Sigmoid colon (tissue), 7 donors: ENCODE results near the gene SPON1. TPM values are rescaled to one million over a fixed set of nuclear protein-coding genes. Genes with fewer than 3 reads are reported as not detected.

Experiments used
- DNase-seq: peaks from one replicate; pipeline ENCODE4 v3.0.0-alpha.2; 2019
- H3K27ac ChIP-seq, 4 donors: fragments of 200-600 bp; sonication (generic); one replicate each; pipeline ENCODE4 v1.5.1; 2016 to 2019; ENCODE audit warnings: mild to moderate bottlenecking in 1 of 4
- H3K27me3 ChIP-seq, 3 donors: fragments of 200-600 bp; sonication (generic); one replicate each; pipeline ENCODE4 v1.5.1; 2019; ENCODE audit warnings: mild to moderate bottlenecking in 1 of 3
- H3K36me3 ChIP-seq, 4 donors: fragments of 200-600 bp; sonication (generic); one replicate each; pipeline ENCODE4 v1.5.1; 2016 to 2019
- H3K4me1 ChIP-seq, 4 donors: fragments of 200-600 bp; sonication (generic); one replicate each; pipeline ENCODE4 v1.5.1; 2017 to 2019
- H3K4me3 ChIP-seq, 4 donors: fragments of 200-600 bp; sonication (generic); one replicate each; pipeline ENCODE4 v1.5.1; 2017 to 2019; ENCODE audit warnings: mild to moderate bottlenecking in 2 of 4, moderate library complexity in 1 of 4
- H3K9me3 ChIP-seq, 4 donors: fragments of 200-600 bp in 3 of 4; sonication (generic) in 3 of 4; one replicate each; pipeline versions ENCODE4 v1.5.1 to v1.6.1; 2013 to 2019
- EP300 ChIP-seq, 4 donors: sonication (generic); formaldehyde crosslinking; IDR thresholded peaks; one replicate each; pipeline ENCODE4 v1.6.1; 2017; ENCODE audit warnings: antibody characterized with exemption in 4 of 4
- POLR2A ChIP-seq, 2 donors: fragments of 450-650 bp; IDR thresholded peaks; one replicate each; pipeline ENCODE4 v1.6.1; 2016; ENCODE audit warnings: antibody characterized with exemption in 2 of 2, mild to moderate bottlenecking in 2 of 2, moderate library complexity in 2 of 2
- POLR2AphosphoS5 ChIP-seq, 4 donors: sonication (generic); formaldehyde crosslinking; IDR thresholded peaks; one replicate each; pipeline ENCODE4 v1.6.1; 2017; ENCODE audit warnings: antibody characterized with exemption in 4 of 4
- WGBS, 2 donors: extraction: QIAGEN DNeasy Blood & Tissue Kit; methylation state at CpG; one replicate each; pipeline ENCODE4 v1.1.7; 2013; 5-methylcytosine and 5-hydroxymethylcytosine counted together
- intact Hi-C: fragments of 100-400 bp; cut with DNase I; formaldehyde crosslinking; loops from one replicate; pipeline ENCODE4 v1.15.1; 2023
- polyA plus RNA-seq, 3 donors: library from polyadenylated mRNA; stranded (reverse); fragments of 200-250 nt; gene quantifications; one replicate each; pipeline ENCODE4 v1.2.3, GENCODE V29; 2013
- total RNA-seq, 4 donors: library from RNA; depleted of rRNA; stranded (reverse); fragments of >200 nt; gene quantifications; one replicate each; pipeline ENCODE4 v1.1.0, GENCODE V29; 2016
- TF ChIP-seq, protein P1 (sequence below), 4 experiments: fragments of 450-650 bp in 3 of 4; fragments of 200-600 bp in 1 of 4; IDR thresholded peaks; one replicate each; pipeline ENCODE4 v1.5.1; 2016 to 2019; ENCODE audit warnings: antibody characterized with exemption in 4 of 4, mild to moderate bottlenecking in 3 of 4, moderate library complexity in 2 of 4
- donor health status: healthy with polysubstance abuse.
- donor health status: Bipolar disorder and iron deficiency.
- donor health status: healthy.

The SPON1 gene
- total and polyA plus RNA-seq, 7 donors, result 6.6 to 36.8 (median 12.6) TPM

DNA sequence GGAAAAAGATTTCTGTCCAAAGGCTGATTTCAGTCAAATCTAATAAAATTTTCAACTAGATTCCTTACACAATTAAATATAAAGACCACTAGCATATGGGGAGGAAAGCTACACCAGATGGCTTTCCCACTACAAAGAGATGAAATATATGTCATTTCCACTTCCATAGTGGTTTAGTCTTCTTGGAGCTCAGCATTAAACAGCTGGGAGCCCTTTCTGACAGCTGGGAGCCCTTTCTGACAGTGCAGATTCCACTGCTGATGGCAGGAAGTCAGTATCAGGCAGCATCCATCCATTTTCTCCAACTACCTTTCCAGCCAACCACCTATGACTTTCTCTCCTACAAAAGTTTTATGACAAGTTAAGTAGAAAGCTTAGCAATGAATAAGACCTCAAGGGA, 218.6 kb downstream of the SPON1 start:
- Histone ChIP-seq H3K9me3 (no peaks in the 10 kb centered on the region), H3K36me3 (no peaks in the 10 kb centered on the region), H3K4me1 (peaks cover 0 to 3% (median 0%) of the 10 kb centered on the region in 4 donors), H3K27ac (no peak overlapping the region), H3K4me3 (no peak overlapping the region), H3K27me3 (no peaks in the 10 kb centered on the region)
- intact Hi-C loops, result no loop called here
- DNase-seq, result no peak
- TF ChIP-seq EP300 (IDR thresholded peaks at IDR 0.05) (no peak), POLR2A (IDR thresholded peaks at IDR 0.05) (no peak), POLR2AphosphoS5 (IDR thresholded peaks at IDR 0.05) (no peak)
- TF ChIP-seq, protein P1, sequence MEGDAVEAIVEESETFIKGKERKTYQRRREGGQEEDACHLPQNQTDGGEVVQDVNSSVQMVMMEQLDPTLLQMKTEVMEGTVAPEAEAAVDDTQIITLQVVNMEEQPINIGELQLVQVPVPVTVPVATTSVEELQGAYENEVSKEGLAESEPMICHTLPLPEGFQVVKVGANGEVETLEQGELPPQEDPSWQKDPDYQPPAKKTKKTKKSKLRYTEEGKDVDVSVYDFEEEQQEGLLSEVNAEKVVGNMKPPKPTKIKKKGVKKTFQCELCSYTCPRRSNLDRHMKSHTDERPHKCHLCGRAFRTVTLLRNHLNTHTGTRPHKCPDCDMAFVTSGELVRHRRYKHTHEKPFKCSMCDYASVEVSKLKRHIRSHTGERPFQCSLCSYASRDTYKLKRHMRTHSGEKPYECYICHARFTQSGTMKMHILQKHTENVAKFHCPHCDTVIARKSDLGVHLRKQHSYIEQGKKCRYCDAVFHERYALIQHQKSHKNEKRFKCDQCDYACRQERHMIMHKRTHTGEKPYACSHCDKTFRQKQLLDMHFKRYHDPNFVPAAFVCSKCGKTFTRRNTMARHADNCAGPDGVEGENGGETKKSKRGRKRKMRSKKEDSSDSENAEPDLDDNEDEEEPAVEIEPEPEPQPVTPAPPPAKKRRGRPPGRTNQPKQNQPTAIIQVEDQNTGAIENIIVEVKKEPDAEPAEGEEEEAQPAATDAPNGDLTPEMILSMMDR (IDR thresholded peaks at IDR 0.05), result no peak

DNA sequence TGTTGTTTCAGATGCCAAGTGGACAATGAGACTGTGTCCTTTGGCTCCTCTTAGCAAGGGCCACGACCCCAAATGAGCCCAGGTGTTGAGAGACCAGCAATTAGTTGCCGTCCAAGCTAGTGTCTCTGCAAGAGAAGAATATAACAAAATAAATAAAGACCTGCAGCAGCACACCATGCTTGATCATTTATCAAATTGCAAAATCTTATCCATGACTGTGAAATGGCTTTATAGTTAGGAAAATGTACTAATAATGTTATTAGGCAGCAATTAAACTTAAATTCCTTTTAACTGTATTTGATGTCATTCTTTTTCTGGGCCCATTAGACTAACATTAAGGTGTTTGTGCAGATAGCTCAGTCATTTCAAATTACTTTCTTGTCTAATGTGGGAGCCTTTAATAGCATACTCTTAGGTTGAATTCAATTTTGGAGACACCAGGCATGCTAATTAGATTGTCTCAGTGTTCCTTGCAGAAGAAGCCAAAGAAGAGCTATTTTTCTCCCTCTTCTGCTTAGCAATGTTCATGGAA, 220.4 kb downstream of the SPON1 start:
- H3K4me1 ChIP-seq, result peaks cover 0 to 3% (median 0%) of the 10 kb centered on the region in 4 donors
- intact Hi-C loops, result no loop called here
- WGBS, 2 donors, result 71 to 75% methylated on average over 2 of the region's 2 CpGs
- DNase-seq, result no peak
- H3K27ac ChIP-seq, result no peak overlapping the region
- H3K4me3 ChIP-seq, result no peak overlapping the region
- no peaks in the 10 kb centered on the region for H3K36me3 ChIP-seq
- no peaks in the 10 kb centered on the region for H3K9me3 ChIP-seq
- TF ChIP-seq EP300 (IDR thresholded peaks at IDR 0.05) (no peak), POLR2A (IDR thresholded peaks at IDR 0.05) (no peak), POLR2AphosphoS5 (IDR thresholded peaks at IDR 0.05) (no peak)
- TF ChIP-seq, protein P1 (IDR thresholded peaks at IDR 0.05), result no peak
- H3K27me3 ChIP-seq, result no peaks in the 10 kb centered on the region

DNA sequence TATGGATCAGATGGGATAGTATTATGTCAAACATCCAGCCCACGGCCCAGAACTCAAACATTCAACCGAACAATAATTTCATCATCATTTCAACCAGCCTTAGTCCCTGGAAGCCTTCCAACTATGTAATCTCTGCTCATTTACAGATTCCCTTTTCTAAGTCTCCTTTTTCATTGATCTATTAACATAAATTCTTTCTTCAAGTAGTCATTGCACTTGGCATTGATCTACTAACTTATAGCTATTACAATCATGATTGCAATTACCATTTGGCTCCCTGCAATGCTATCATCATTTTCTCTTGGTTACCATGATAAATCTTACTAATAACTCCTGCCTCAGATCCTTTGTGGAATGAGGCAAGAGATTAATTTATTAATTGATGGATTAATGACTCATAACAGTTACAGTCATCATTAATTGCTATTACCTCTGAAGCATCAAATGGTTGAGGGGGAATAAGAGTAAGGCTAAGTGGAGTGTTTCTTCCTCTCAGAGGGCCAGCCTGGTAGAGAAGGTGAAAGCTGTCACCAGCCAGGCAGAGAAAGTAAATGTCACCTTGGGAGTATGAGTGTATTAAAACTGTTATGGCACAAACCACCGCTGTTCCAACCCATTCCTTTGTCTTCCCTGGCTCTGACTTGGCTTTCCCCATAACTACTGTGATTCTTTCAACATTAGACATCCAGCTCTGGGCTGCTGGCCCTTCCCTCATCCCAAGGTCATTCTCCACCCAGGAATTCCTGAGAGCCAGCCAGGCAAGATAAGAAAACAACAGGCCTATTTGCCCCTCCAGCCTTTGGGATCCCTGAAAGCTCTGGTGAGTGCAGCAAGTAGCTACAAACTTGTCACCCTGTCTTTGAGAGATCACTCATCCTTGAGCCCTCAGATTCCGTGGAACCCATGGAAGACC, 221.8 kb downstream of the SPON1 start:
- DNase-seq, result no peak
- WGBS, 2 donors, result 82 to 84% methylated on average over 4 of the region's 4 CpGs
- H3K27ac ChIP-seq, result no peak overlapping the region
- TF ChIP-seq POLR2A (IDR thresholded peaks at IDR 0.05) (no peak), EP300 (IDR thresholded peaks at IDR 0.05) (no peak), POLR2AphosphoS5 (IDR thresholded peaks at IDR 0.05) (no peak)
- TF ChIP-seq, protein P1 (IDR thresholded peaks at IDR 0.05), result no peak
- H3K9me3 ChIP-seq, result no peaks in the 10 kb centered on the region
- H3K27me3 ChIP-seq, result no peaks in the 10 kb centered on the region
- H3K4me1 ChIP-seq, result no peaks in the 10 kb centered on the region
- intact Hi-C loops, result no loop called here
- no peak overlapping the region for H3K4me3 ChIP-seq
- no peaks in the 10 kb centered on the region for H3K36me3 ChIP-seq

DNA sequence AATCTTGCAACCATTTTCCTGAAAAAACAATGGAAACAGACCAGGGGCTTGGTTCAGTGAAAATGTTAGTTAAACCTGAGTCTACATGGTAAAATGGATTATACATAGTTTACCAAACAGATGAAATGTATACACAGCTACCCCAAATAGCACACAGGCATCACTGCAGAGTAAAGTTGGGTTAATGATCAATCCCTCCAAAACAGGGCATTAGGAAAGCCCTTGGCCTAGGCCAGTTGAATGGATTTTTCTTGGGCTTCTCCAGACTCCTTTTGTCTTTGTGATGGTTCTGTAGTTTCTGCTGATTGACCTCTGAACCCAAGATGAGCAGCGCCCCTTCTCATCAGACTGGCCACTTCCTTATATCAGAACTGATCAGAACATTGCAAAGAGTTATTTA, 222.9 kb downstream of the SPON1 start:
- 95 to 96% methylated on average over 1 of the region's 1 CpG for WGBS, 2 donors
- Histone ChIP-seq H3K4me3 (no peak overlapping the region), H3K27ac (no peak overlapping the region), H3K27me3 (no peaks in the 10 kb centered on the region), H3K4me1 (no peaks in the 10 kb centered on the region), H3K36me3 (no peaks in the 10 kb centered on the region), H3K9me3 (no peaks in the 10 kb centered on the region)
- TF ChIP-seq POLR2AphosphoS5 (IDR thresholded peaks at IDR 0.05), result no peak
- no peak for TF ChIP-seq EP300 (IDR thresholded peaks at IDR 0.05)
- TF ChIP-seq POLR2A (IDR thresholded peaks at IDR 0.05), result no peak
- TF ChIP-seq, protein P1 (IDR thresholded peaks at IDR 0.05), result no peak
- no peak for DNase-seq
- intact Hi-C loops, result no loop called here
